GM12873 (cell line): ENCODE measurements around the gene NF1.

Source experiments
- TF ChIP-seq, protein P1 (sequence below): IDR thresholded peaks from 2 replicates; pipeline ENCODE4 v1.5.1; 2012; ENCODE audit warnings: low read depth, mild to moderate bottlenecking, moderate library complexity, low read length, control low read depth; ENCODE audit not compliant: insufficient read depth; ENCODE audit errors: missing control alignments

Gene NF1

DNA sequence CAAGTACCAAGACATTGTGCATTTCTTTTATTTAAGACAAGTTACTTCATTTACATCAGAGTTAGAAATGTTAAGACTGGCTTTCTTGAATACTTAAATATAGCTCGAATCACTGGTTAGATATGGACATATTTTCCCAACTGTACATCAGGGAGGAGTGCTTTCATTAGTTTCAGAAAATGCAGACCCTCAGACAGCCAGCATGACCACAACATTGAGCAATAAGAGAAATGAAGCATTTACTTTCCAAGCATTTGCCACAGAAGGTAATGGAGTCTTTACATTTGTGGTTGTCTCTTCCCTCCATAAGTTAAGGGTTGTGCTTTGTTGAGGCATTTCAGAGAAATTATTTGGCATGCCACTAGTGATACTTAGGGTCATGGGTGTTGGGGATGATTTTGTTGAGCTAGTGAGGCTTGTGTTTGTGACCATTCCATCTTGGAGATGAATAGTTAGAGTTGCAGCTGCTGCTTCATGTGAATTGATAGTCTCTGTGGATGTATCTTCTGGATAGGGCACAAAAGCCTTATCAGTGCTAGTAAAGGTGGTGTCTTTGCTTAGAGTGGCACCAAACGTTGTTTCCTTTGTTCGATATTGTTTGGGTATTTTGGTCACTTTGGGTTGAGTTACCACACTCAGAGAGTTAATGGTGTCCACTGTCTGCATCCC lies 200.2 kb downstream of the NF1 start:
- TF ChIP-seq, protein P1, sequence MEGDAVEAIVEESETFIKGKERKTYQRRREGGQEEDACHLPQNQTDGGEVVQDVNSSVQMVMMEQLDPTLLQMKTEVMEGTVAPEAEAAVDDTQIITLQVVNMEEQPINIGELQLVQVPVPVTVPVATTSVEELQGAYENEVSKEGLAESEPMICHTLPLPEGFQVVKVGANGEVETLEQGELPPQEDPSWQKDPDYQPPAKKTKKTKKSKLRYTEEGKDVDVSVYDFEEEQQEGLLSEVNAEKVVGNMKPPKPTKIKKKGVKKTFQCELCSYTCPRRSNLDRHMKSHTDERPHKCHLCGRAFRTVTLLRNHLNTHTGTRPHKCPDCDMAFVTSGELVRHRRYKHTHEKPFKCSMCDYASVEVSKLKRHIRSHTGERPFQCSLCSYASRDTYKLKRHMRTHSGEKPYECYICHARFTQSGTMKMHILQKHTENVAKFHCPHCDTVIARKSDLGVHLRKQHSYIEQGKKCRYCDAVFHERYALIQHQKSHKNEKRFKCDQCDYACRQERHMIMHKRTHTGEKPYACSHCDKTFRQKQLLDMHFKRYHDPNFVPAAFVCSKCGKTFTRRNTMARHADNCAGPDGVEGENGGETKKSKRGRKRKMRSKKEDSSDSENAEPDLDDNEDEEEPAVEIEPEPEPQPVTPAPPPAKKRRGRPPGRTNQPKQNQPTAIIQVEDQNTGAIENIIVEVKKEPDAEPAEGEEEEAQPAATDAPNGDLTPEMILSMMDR, result no peak

GRCh38 chr17:31295489-31295871 lies 200.7 kb downstream of the NF1 start:
- TF ChIP-seq, protein P1, result no peak

- TF ChIP-seq, protein P1, result no peak
These were observed 201.4 kb downstream of the NF1 start for GRCh38 chr17:31296142-31296541.

- TF ChIP-seq, protein P1, result no peak
These were observed 202.3 kb downstream of the NF1 start, which contains the start of gene OMG for GRCh38 chr17:31297090-31297489. Gene OMG, minus strand, starts transcription at chr17:31297239. Its CDS starts 908 bp downstream, at chr17:31296331.

- TF ChIP-seq, protein P1, result no peak
These were observed 204.8 kb downstream of the NF1 start for GRCh38 chr17:31299624-31300023.

DNA sequence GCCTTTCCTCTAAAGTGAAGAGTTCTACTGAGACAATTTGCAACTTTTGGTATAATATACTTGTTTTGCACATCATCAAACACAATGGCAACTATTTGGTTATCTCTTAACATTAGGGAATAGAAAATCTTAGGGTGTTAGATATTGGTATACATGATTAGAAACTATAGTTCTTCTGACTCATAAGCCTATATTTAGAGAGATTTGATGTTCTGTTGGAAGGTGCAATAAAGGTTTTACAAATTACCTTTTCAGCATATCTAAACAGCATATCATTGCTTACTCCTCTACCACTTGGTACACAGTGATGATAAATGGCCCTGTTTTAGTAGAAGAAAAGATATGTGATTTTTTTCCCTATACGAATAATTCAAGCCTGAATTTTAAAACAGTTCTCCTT lies 212.9 kb downstream of the NF1 start:
- TF ChIP-seq, protein P1, result no peak

- TF ChIP-seq, protein P1, result no peak
These were observed 213.9 kb downstream of the NF1 start for GRCh38 chr17:31308372-31309334.
